Endothelial cell of umbilical vein (primary cell): ENCODE measurements around the gene PRDM10. TPM values are rescaled to one million over a fixed set of nuclear protein-coding genes. Genes with fewer than 3 reads are reported as not detected.

Experiments
- BruUV-seq: library from RNA; stranded (reverse); fragments of 400-500 nt; replicated peaks from 2 replicates; lab custom pipeline; 2021; lab: Mats Ljungman, UMichigan
- CTCF ChIA-PET: fragments of 300-600, 350-600 bp; sonication (Branson Sonifier 250); formaldehyde crosslinking; loops from one replicate; lab custom pipeline; 2021; ENCODE audit warnings: antibody characterized with exemption, inconsistent platforms; lab: Charles Lee
- POLR2A ChIA-PET: fragments of 300-600, 350-600 bp; sonication (Branson Sonifier 250); formaldehyde crosslinking; loops from one replicate; lab custom pipeline; 2021; ENCODE audit warnings: antibody characterized with exemption, inconsistent platforms; lab: Charles Lee
- DNase-seq: peaks from one replicate; pipeline ENCODE4 v3.0.0-alpha.2; 2011; ENCODE audit warnings: low read depth, low spot score
- FAIRE-seq: peaks from 2 replicates; lab custom pipeline; 2011; peaks lifted over from hg19 to GRCh38; lab: Jason Lieb, UNC
- H2AFZ ChIP-seq: 2 replicates; pipeline ENCODE4 v1.6.0; 2012; ENCODE audit warnings: low read depth, low read length, control low read depth, inconsistent platforms
- H3K27ac ChIP-seq: 2 replicates; pipeline ENCODE4 v1.5.1; 2011; ENCODE audit warnings: low read depth, mild to moderate bottlenecking, control low read depth, low read length, moderate library complexity; ENCODE audit not compliant: insufficient read depth
- H3K27me3 ChIP-seq, 2 experiments: 2 replicates each; pipeline versions ENCODE4 v1.6.0 to v1.6.1; 2011; ENCODE audit warnings: low read length in 2 of 2, mixed read lengths in 1 of 2; ENCODE audit not compliant: control insufficient read depth in 2 of 2, insufficient read depth in 2 of 2
- H3K36me3 ChIP-seq, 2 experiments: 2 replicates in 1 of 2; 3 replicates in 1 of 2; pipeline ENCODE4 v1.5.1; 2011; ENCODE audit warnings: low read length in 2 of 2, mild to moderate bottlenecking in 1 of 2, moderate library complexity in 1 of 2; ENCODE audit not compliant: control insufficient read depth in 2 of 2, insufficient read depth in 2 of 2; ENCODE audit errors: extremely low read depth in 1 of 2
- H3K4me1 ChIP-seq: 3 replicates; pipeline ENCODE4 v1.5.1; 2011; ENCODE audit warnings: mild to moderate bottlenecking, low read length; ENCODE audit not compliant: control insufficient read depth, insufficient read depth; ENCODE audit errors: extremely low read depth
- H3K4me2 ChIP-seq: 2 replicates; pipeline ENCODE4 v1.6.1; 2011; ENCODE audit warnings: low read length, control low read depth, mixed read lengths; ENCODE audit not compliant: insufficient read depth
- H3K4me3 ChIP-seq, 3 experiments: fragments of 200-600 bp in 1 of 3; sonication (generic), shearing (Covaris generic) in 1 of 3; replicated peaks in 1 of 3; 2 replicates each; pipeline ENCODE4 v1.5.1; 2011 to 2016; ENCODE audit warnings: control low read depth in 3 of 3, low read length in 3 of 3, mild to moderate bottlenecking in 2 of 3, inconsistent platforms in 1 of 3, low read depth in 1 of 3, moderate library complexity in 1 of 3; ENCODE audit not compliant: insufficient read depth in 1 of 3
- H3K79me2 ChIP-seq: 2 replicates; pipeline ENCODE4 v1.6.0; 2012; ENCODE audit warnings: low read length, inconsistent platforms; ENCODE audit not compliant: control insufficient read depth, insufficient read depth
- H3K9ac ChIP-seq: replicated peaks from 2 replicates; pipeline ENCODE3; 2011; ENCODE audit warnings: low read length, control low read depth; ENCODE audit not compliant: insufficient read depth; ENCODE audit errors: extremely low read depth
- H3K9me1 ChIP-seq: replicated peaks from 3 replicates; pipeline ENCODE4 v1.6.0; 2011; ENCODE audit warnings: mild to moderate bottlenecking, low read length; ENCODE audit not compliant: control insufficient read depth, insufficient read depth; ENCODE audit errors: extremely low read depth
- H3K9me3 ChIP-seq: replicated peaks from 2 replicates; pipeline ENCODE4 v1.5.1; 2012; ENCODE audit warnings: low read length, inconsistent platforms; ENCODE audit not compliant: control insufficient read depth, insufficient read depth
- H4K20me1 ChIP-seq: replicated peaks from 2 replicates; pipeline ENCODE3; 2011; ENCODE audit warnings: mild to moderate bottlenecking, low read length; ENCODE audit not compliant: control insufficient read depth, insufficient read depth; ENCODE audit errors: extremely low read depth
- EZH2 ChIP-seq: IDR thresholded peaks from 2 replicates; pipeline ENCODE4 v1.6.1; 2012; ENCODE audit warnings: borderline replicate concordance, low read depth, mild to moderate bottlenecking, moderate library complexity, low read length, inconsistent platforms; ENCODE audit not compliant: severe bottlenecking
- FOS ChIP-seq: IDR thresholded peaks from 2 replicates; pipeline ENCODE4 v1.6.1; 2011; ENCODE audit warnings: mild to moderate bottlenecking, low read length, moderate library complexity, borderline replicate concordance; ENCODE audit not compliant: insufficient read depth
- GATA2 ChIP-seq: IDR thresholded peaks from 2 replicates; pipeline ENCODE4 v1.7.0; 2011; ENCODE audit warnings: low read depth, mild to moderate bottlenecking, moderate library complexity, mixed read lengths, low read length; ENCODE audit not compliant: insufficient read length, insufficient read depth
- JUN ChIP-seq: IDR thresholded peaks from 2 replicates; pipeline ENCODE4 v1.6.1; 2011; ENCODE audit warnings: borderline replicate concordance, low read depth; ENCODE audit not compliant: insufficient read length, insufficient read depth
- MYC ChIP-seq: IDR thresholded peaks from one replicate; pipeline ENCODE4 v1.6.1; 2011; ENCODE audit warnings: mild to moderate bottlenecking, low read depth, low read length
- POLR2A ChIP-seq: IDR thresholded peaks from 2 replicates; pipeline ENCODE4 v1.6.1; 2012; ENCODE audit warnings: low read depth, mild to moderate bottlenecking, control low read depth, low read length
- POLR2AphosphoS5 ChIP-seq: IDR thresholded peaks from 2 replicates; pipeline ENCODE4 v1.6.1; 2012; ENCODE audit warnings: low read depth, mild to moderate bottlenecking, control low read depth, low read length, moderate library complexity; ENCODE audit not compliant: insufficient read depth
- dilution Hi-C: fragments of 300-500 bp; cut with MboI; formaldehyde crosslinking; loops from one replicate; pipeline ENCODE4 v1.15.0; 2019; ENCODE audit warnings: low sequenced_read_pairs; ENCODE audit not compliant: extremely low pct_ligation_motif_present
- intact Hi-C: fragments of 100-400 bp; cut with micrococcal nuclease; formaldehyde crosslinking; loops from one replicate; pipeline ENCODE4 v1.10.0; 2022
- polyA plus RNA-seq, 4 experiments: library from polyadenylated mRNA; depleted of rRNA in 3 of 4; stranded (reverse) in 3 of 4; unstranded in 1 of 4; fragments of >200 nt; gene quantifications; 2 replicates each; pipeline versions ENCODE4 v1.2.1 to v1.2.3, GENCODE V29; 2011 to 2012; ENCODE audit warnings: missing spikeins in 1 of 4
- total RNA-seq: library from RNA; stranded (reverse); gene quantifications from 2 replicates; pipeline ENCODE4 v1.2.3, GENCODE V29; 2021
- TF ChIP-seq, protein P1 (sequence below): IDR thresholded peaks from 2 replicates; pipeline ENCODE4 v1.6.1; 2011; ENCODE audit not compliant: insufficient read depth, insufficient read length
- TF ChIP-seq, protein P2 (sequence below), 2 donors: IDR thresholded peaks; 1 replicate in 1 of 2; 2 replicates in 1 of 2; pipeline ENCODE4 v1.5.1; 2011; ENCODE audit warnings: low read length in 2 of 2, mild to moderate bottlenecking in 2 of 2, moderate library complexity in 2 of 2, control low read depth in 1 of 2, inconsistent platforms in 1 of 2, low read depth in 1 of 2; ENCODE audit not compliant: insufficient read depth in 1 of 2; ENCODE audit errors: extremely low read depth in 1 of 2

PRDM10 gene
- total and polyA plus RNA-seq, 2 donors (not counting 3 experiments of a cell fraction or from before 2014, with no cell fraction given) = 9.6 to 13.0 TPM

DNA sequence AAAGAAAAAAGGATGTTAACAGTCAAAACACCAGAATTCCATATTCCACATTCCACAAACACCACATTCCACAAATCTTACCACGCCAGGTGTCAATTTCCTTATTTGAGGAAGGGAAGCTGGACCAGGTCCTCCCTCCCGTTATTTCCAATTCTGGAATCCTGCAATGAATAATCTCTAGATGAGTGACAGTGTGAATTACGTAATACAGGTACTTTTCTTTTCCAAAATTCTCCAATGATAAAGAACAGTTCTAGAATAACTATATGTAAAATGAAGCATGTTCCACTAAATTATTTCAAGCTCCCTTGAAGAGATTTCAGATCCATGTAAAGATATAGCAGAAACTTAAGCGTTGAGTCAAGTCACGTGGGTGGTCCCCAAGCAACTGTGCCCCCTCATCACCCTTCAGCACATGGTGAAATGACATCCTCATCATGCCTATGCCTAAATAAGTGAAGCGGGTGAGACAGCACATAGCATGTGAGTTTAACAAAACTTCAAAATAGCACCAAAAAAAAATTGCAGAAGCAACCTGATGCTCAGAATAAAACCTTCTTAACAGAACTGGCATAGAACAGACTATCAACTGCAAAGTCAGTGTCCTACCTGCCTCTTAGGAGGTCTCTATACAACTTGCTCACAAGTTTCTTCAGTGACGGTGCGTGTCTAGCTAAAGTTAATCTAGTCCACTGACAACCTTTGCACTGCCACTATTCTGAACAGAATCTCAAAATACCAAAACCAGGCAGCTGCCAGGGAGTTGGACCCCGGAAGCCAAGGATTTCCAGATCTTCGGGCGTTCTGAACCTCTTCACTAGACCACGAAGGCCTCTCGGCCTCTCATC lies 108.1 kb downstream of the PRDM10 start:
- FAIRE-seq = no peak
- Histone ChIP-seq H2AFZ (peak overlapping the region; percentile 75), H3K9me3 (no peaks in the 10 kb centered on the region), H3K4me1 (peaks cover 9% of the 10 kb centered on the region), H3K27me3 (no peaks in the 10 kb centered on the region), H3K4me3 (peak overlapping the region; percentile 72 to 95 (median 93)), H4K20me1 (no peaks in the 10 kb centered on the region), H3K79me2 (peaks cover 22% of the 10 kb centered on the region), H3K9me1 (no peaks in the 10 kb centered on the region), H3K4me2 (peak overlapping the region; percentile 58), H3K36me3 (peaks cover 3 to 6% of the 10 kb centered on the region in 2 experiments), H3K27ac (no peak overlapping the region), H3K9ac (peak overlapping the region; percentile 71)
- dilution Hi-C loops = no loop called here
- intact Hi-C loops = loop anchor here (1.0 to 10.0 kb wide), 5 partner anchors 109 to 620 kb away; partner anchors contain the start of genes APLP2 and ZBTB44
- CTCF ChIA-PET = interaction anchor here (1.1 to 2.8 kb wide), 7 partner anchors 12 to 251 kb away, joined by 3 to 26 read pairs (median 4); no protein-coding TSS in a partner anchor
- BruUV-seq = no TSS peak
- no peak for TF ChIP-seq EZH2
- TF ChIP-seq, protein P1, sequence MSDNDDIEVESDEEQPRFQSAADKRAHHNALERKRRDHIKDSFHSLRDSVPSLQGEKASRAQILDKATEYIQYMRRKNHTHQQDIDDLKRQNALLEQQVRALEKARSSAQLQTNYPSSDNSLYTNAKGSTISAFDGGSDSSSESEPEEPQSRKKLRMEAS = no peak
- TF ChIP-seq, protein P2, sequence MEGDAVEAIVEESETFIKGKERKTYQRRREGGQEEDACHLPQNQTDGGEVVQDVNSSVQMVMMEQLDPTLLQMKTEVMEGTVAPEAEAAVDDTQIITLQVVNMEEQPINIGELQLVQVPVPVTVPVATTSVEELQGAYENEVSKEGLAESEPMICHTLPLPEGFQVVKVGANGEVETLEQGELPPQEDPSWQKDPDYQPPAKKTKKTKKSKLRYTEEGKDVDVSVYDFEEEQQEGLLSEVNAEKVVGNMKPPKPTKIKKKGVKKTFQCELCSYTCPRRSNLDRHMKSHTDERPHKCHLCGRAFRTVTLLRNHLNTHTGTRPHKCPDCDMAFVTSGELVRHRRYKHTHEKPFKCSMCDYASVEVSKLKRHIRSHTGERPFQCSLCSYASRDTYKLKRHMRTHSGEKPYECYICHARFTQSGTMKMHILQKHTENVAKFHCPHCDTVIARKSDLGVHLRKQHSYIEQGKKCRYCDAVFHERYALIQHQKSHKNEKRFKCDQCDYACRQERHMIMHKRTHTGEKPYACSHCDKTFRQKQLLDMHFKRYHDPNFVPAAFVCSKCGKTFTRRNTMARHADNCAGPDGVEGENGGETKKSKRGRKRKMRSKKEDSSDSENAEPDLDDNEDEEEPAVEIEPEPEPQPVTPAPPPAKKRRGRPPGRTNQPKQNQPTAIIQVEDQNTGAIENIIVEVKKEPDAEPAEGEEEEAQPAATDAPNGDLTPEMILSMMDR (IDR thresholded peaks at IDR 0.05; ENCODE audit: extremely low read depth in 1 of 2, insufficient read depth in 1 of 2, low read depth in 1 of 2, low read length in 2 of 2) = no peak
- TF ChIP-seq FOS = no peak
- TF ChIP-seq POLR2AphosphoS5 = no peak
- no peak for TF ChIP-seq MYC
- TF ChIP-seq GATA2 = no peak
- no peak for TF ChIP-seq POLR2A
- no peak for TF ChIP-seq JUN
- no peak for DNase-seq
- POLR2A ChIA-PET = interaction anchor here (0.6 kb wide), 2 partner anchors 19 to 178 kb away, joined by 4 read pairs; no protein-coding TSS in a partner anchor
